GM21528 (cell line): ENCODE measurements around the gene RPL22.

Experiments
- ATAC-seq: cut with Tn5 transposase; IDR thresholded peaks from one replicate; pipeline ENCODE4 v1.9.1; 2021; ENCODE audit warnings: mild to moderate bottlenecking, moderate library complexity; ENCODE audit not compliant: unreplicated experiment, low FRiP score

RPL22 gene

GRCh38 chr1:6206520-6206855, 7.1 kb upstream of the RPL22 start:
- peak; percentile 7 for ATAC-seq

GRCh38 chr1:6205849-6206519, 6.6 kb upstream of the RPL22 start, which contains the start of gene RNF207:
RNF207 (plus strand) TSS chr1:6206119; CDS start chr1:6206536, 417 bp downstream.
- ATAC-seq: peak; percentile 49

- no peak for ATAC-seq
These were observed 2.9 kb upstream of the RPL22 start for GRCh38 chr1:6202256-6202655.

GRCh38 chr1:6200188-6200809, 904 bp upstream of the RPL22 start:
- no peak for ATAC-seq

GRCh38 chr1:6198646-6199297, 623 bp downstream of the RPL22 start:
- ATAC-seq: peak; percentile 26

GRCh38 chr1:6197746-6198427, 1.5 kb downstream of the RPL22 start:
- ATAC-seq: no peak

- no peak for ATAC-seq
These were observed 7.4 kb downstream of the RPL22 start for GRCh38 chr1:6191968-6192367.

GRCh38 chr1:6188466-6188865, 10.9 kb downstream of the RPL22 start:
- no peak for ATAC-seq

GRCh38 chr1:6185635-6186382, 13.6 kb downstream of the RPL22 start:
- ATAC-seq: no peak

GRCh38 chr1:6185151-6185550, 14.2 kb downstream of the RPL22 start:
- ATAC-seq: no peak

- no peak for ATAC-seq
These were observed 15.2 kb downstream of the RPL22 start for GRCh38 chr1:6184083-6184783.

- ATAC-seq: no peak
These were observed 15.8 kb downstream of the RPL22 start for GRCh38 chr1:6183520-6183989.

GRCh38 chr1:6181347-6181770, 18.0 kb downstream of the RPL22 start:
- no peak for ATAC-seq

- ATAC-seq: no peak
These were observed 18.6 kb downstream of the RPL22 start for GRCh38 chr1:6180707-6181311.

GRCh38 chr1:6180268-6180706, 19.1 kb downstream of the RPL22 start, which contains the start of gene CHD5:
CHD5 (minus strand) TSS chr1:6180321; CDS start chr1:6180023, 298 bp downstream.
- no peak for ATAC-seq

GRCh38 chr1:6179564-6180175, 19.7 kb downstream of the RPL22 start:
- no peak for ATAC-seq

GRCh38 chr1:6178751-6179563, 20.4 kb downstream of the RPL22 start:
- ATAC-seq: no peak
